ENCODE data around the gene ZKSCAN7.

The ZKSCAN7 gene

GRCh38 chr3:44554626-44555592, at the start of gene ZKSCAN7:
ZKSCAN7 (plus strand) TSS chr3:44555193; CDS start chr3:44557048, 1,855 bp downstream.
- H3K9me3 Mint-ChIP-seq, result peaks cover 60% of the 10 kb centered on the region
- H3K27ac Mint-ChIP-seq, result peak within 1 kb of the TSS; percentile 86
- TF ChIP-seq CTCF (IDR thresholded peaks at IDR 0.05), result no peak
- peak within 1 kb of the TSS; percentile 97 for H3K4me3 Mint-ChIP-seq
- H3K36me3 Mint-ChIP-seq (ENCODE audit: low read depth), result peaks cover 47% of the 10 kb centered on the region
- DNase-seq, result peak; percentile 68
- peaks cover 26% of the 10 kb centered on the region for H3K4me1 Mint-ChIP-seq
- peaks cover 41% of the 10 kb centered on the region for H3K27me3 Mint-ChIP-seq (ENCODE audit: low read depth, poor library complexity)

GRCh38 chr3:44506556-44506955, 48.4 kb upstream of the ZKSCAN7 start:
- Mint-ChIP-seq H3K4me1 (peaks cover 28% of the 10 kb centered on the region), H3K4me3 (peak overlapping the region; percentile 23), H3K27ac (peak overlapping the region; percentile 43), H3K36me3 (ENCODE audit: low read depth) (peaks cover 71% of the 10 kb centered on the region), H3K27me3 (ENCODE audit: low read depth, poor library complexity) (peaks cover 5% of the 10 kb centered on the region), H3K9me3 (peaks cover 65% of the 10 kb centered on the region)
- TF ChIP-seq CTCF (IDR thresholded peaks at IDR 0.05), result no peak
- DNase-seq, result no peak

- Mint-ChIP-seq H3K27me3 (ENCODE audit: low read depth, poor library complexity) (peaks cover 5% of the 10 kb centered on the region), H3K36me3 (ENCODE audit: low read depth) (peaks cover 67% of the 10 kb centered on the region), H3K27ac (peak overlapping the region; percentile 43), H3K4me3 (peak overlapping the region; percentile 23), H3K9me3 (peaks cover 65% of the 10 kb centered on the region), H3K4me1 (peaks cover 32% of the 10 kb centered on the region)
- no peak for DNase-seq
- TF ChIP-seq CTCF (IDR thresholded peaks at IDR 0.05), result no peak
These were observed 48.0 kb upstream of the ZKSCAN7 start for GRCh38 chr3:44506961-44507360.

- H3K27me3 Mint-ChIP-seq (ENCODE audit: low read depth, poor library complexity), result peaks cover 5% of the 10 kb centered on the region
- no peak for DNase-seq
- peaks cover 44% of the 10 kb centered on the region for H3K36me3 Mint-ChIP-seq (ENCODE audit: low read depth)
- peaks cover 44% of the 10 kb centered on the region for H3K4me1 Mint-ChIP-seq
- H3K27ac Mint-ChIP-seq, result no peak overlapping the region
- peaks cover 43% of the 10 kb centered on the region for H3K9me3 Mint-ChIP-seq
- TF ChIP-seq CTCF (IDR thresholded peaks at IDR 0.05), result no peak
- H3K4me3 Mint-ChIP-seq, result peak overlapping the region; percentile 97
These were observed 45.5 kb upstream of the ZKSCAN7 start for GRCh38 chr3:44509393-44509921.

- peak overlapping the region; percentile 97 for H3K4me3 Mint-ChIP-seq
- no peak for DNase-seq
- peaks cover 44% of the 10 kb centered on the region for H3K4me1 Mint-ChIP-seq
- TF ChIP-seq CTCF (IDR thresholded peaks at IDR 0.05), result no peak
- H3K27me3 Mint-ChIP-seq (ENCODE audit: low read depth, poor library complexity), result peaks cover 5% of the 10 kb centered on the region
- peaks cover 40% of the 10 kb centered on the region for H3K9me3 Mint-ChIP-seq
- peaks cover 43% of the 10 kb centered on the region for H3K36me3 Mint-ChIP-seq (ENCODE audit: low read depth)
- H3K27ac Mint-ChIP-seq, result peak overlapping the region; percentile 78
These were observed 45.0 kb upstream of the ZKSCAN7 start for GRCh38 chr3:44510000-44510368.
